HCT116 (cell line): ENCODE results near the gene CACNA1G. TPM values are rescaled to one million over a fixed set of nuclear protein-coding genes. Genes with fewer than 3 reads are reported as not detected.

Experiments
- ATAC-seq: fragments of 200-7000 bp; cut with Tn5 transposase; 2 replicates; pipeline ENCODE4 v1.9.1; 2020; ENCODE audit warnings: mild to moderate bottlenecking, moderate library complexity
- BruUV-seq: library from RNA; stranded (reverse); fragments of 400-500 nt; replicated peaks from 2 replicates; lab custom pipeline; 2021; lab: Mats Ljungman, UMichigan
- CTCF ChIA-PET: fragments of 300-600 bp; sonication (Branson Sonifier 250); formaldehyde crosslinking; loops from one replicate; lab custom pipeline; 2021; ENCODE audit warnings: antibody characterized with exemption; lab: Charles Lee
- POLR2A ChIA-PET: fragments of 300-600, 350-600 bp; sonication (Branson Sonifier 250); formaldehyde crosslinking; loops from one replicate; lab custom pipeline; 2021; ENCODE audit warnings: antibody characterized with exemption; lab: Charles Lee
- RAD21 ChIA-PET, 2 experiments: fragments of 300-600 bp; sonication (Branson Sonifier 250); formaldehyde crosslinking; loops; one replicate each; lab custom pipeline; 2023; ENCODE audit warnings: low total read pairs in 2 of 2; ENCODE audit not compliant: uncharacterized antibody in 2 of 2, unreplicated experiment in 2 of 2, low non-redundant PET in 1 of 2; lab: Charles Lee
- DNase-seq: peaks from one replicate; pipeline ENCODE4 v3.0.0-alpha.2; 2010; ENCODE audit warnings: low read depth, low spot score
- H2AFZ ChIP-seq: fragments of 200-600 bp; shearing (Covaris generic), sonication (generic); 2 replicates; pipeline ENCODE4 v1.6.1; 2017; ENCODE audit warnings: low read depth, mixed run types, mixed read lengths, antibody characterized with exemption, low read length; ENCODE audit not compliant: poor library complexity, severe bottlenecking
- H3K27ac ChIP-seq: 2 replicates; pipeline ENCODE4 v1.5.1; 2012; ENCODE audit warnings: low read depth, low read length
- H3K27me3 ChIP-seq: fragments of 200-600 bp; sonication (generic); 2 replicates; pipeline ENCODE4 v1.6.1; 2016; ENCODE audit warnings: mixed run types, low read length, mixed read lengths; ENCODE audit not compliant: insufficient read depth
- H3K36me3 ChIP-seq, 2 experiments: fragments of 200-500 bp in 1 of 2; fragments of 200-600 bp in 1 of 2; sonication (Bioruptor generic) in 1 of 2; sonication (generic) in 1 of 2; 2 replicates each; pipeline versions ENCODE4 v1.5.1 to v1.6.1; 2014 to 2016; ENCODE audit warnings: low read length in 2 of 2, inconsistent platforms in 1 of 2, mixed read lengths in 1 of 2, mixed run types in 1 of 2; ENCODE audit not compliant: insufficient read depth in 2 of 2, control insufficient read depth in 1 of 2
- H3K4me1 ChIP-seq, 2 experiments: fragments of 200-600 bp in 1 of 2; sonication (generic) in 1 of 2; 2 replicates each; pipeline versions ENCODE4 v1.5.1 to v1.6.1; 2012 to 2017; ENCODE audit warnings: low read length in 2 of 2, inconsistent platforms in 1 of 2, mild to moderate bottlenecking in 1 of 2, mixed read lengths in 1 of 2, mixed run types in 1 of 2, moderate library complexity in 1 of 2; ENCODE audit not compliant: insufficient read depth in 2 of 2, control insufficient read depth in 1 of 2
- H3K4me2 ChIP-seq: fragments of 200-600 bp; sonication (generic); 2 replicates; pipeline ENCODE4 v1.6.1; 2017; ENCODE audit warnings: mixed run types, low read length, mixed read lengths
- H3K4me3 ChIP-seq, 2 experiments: fragments of 200-600 bp in 1 of 2; sonication (generic) in 1 of 2; replicated peaks in 1 of 2; 2 replicates each; pipeline ENCODE4 v1.5.1; 2011 to 2016; ENCODE audit warnings: low read length in 2 of 2, control low read depth in 1 of 2, low read depth in 1 of 2, mild to moderate bottlenecking in 1 of 2, mixed read lengths in 1 of 2, mixed run types in 1 of 2
- H3K79me2 ChIP-seq: fragments of 200-600 bp; sonication (generic); 2 replicates; pipeline ENCODE4 v1.6.1; 2017; ENCODE audit warnings: mild to moderate bottlenecking, mixed run types, low read length, moderate library complexity, mixed read lengths; ENCODE audit not compliant: insufficient read depth
- H3K9ac ChIP-seq: fragments of 200-600 bp; sonication (generic); 2 replicates; pipeline ENCODE4 v1.6.1; 2016; ENCODE audit warnings: low read length, mixed read lengths
- H3K9me2 ChIP-seq: fragments of 200-600 bp; sonication (generic), shearing (Covaris generic); 2 replicates; pipeline ENCODE4 v1.6.1; 2017; ENCODE audit warnings: mixed run types, mild to moderate bottlenecking, moderate library complexity; ENCODE audit not compliant: insufficient read depth
- H3K9me3 ChIP-seq, 2 experiments: fragments of 200-500 bp in 1 of 2; fragments of 200-600 bp in 1 of 2; sonication (Bioruptor generic) in 1 of 2; sonication (generic) in 1 of 2; 2 replicates each; pipeline ENCODE4 v1.6.1; 2014 to 2017; ENCODE audit warnings: low read length in 2 of 2, mixed read lengths in 2 of 2, inconsistent platforms in 1 of 2, low read depth in 1 of 2, mild to moderate bottlenecking in 1 of 2, mixed run types in 1 of 2, moderate library complexity in 1 of 2; ENCODE audit not compliant: control insufficient read depth in 1 of 2, insufficient read depth in 1 of 2
- H4K20me1 ChIP-seq: fragments of 200-600 bp; sonication (generic), shearing (Covaris generic); 2 replicates; pipeline ENCODE4 v1.6.1; 2017; ENCODE audit warnings: mixed run types, mild to moderate bottlenecking, moderate library complexity; ENCODE audit not compliant: insufficient read depth
- CEBPB ChIP-seq: IDR thresholded peaks from 2 replicates; pipeline ENCODE4 v1.6.1; 2012; ENCODE audit warnings: low read depth
- EGR1 ChIP-seq: IDR thresholded peaks from 2 replicates; pipeline ENCODE4 v1.6.1; 2012; ENCODE audit warnings: low read depth
- EZH2 ChIP-seq: fragments of 200-600 bp; sonication (generic); IDR thresholded peaks from 2 replicates; pipeline ENCODE4 v1.6.1; 2017; ENCODE audit warnings: antibody characterized with exemption, mixed run types
- MAX ChIP-seq: IDR thresholded peaks from 2 replicates; pipeline ENCODE4 v1.6.1; 2012
- POLR2A ChIP-seq: IDR thresholded peaks from 2 replicates; pipeline ENCODE4 v1.7.0; 2011; ENCODE audit warnings: borderline replicate concordance; ENCODE audit not compliant: insufficient read depth, insufficient read length; ENCODE audit errors: extremely low read depth
- POLR2AphosphoS5 ChIP-seq: IDR thresholded peaks from 2 replicates; pipeline ENCODE4 v1.6.1; 2011; ENCODE audit warnings: mild to moderate bottlenecking, low read depth, low read length, moderate library complexity
- REST ChIP-seq: IDR thresholded peaks from 2 replicates; pipeline ENCODE4 v1.6.1; 2012; ENCODE audit warnings: low read depth
- SP1 ChIP-seq: IDR thresholded peaks from 2 replicates; pipeline ENCODE4 v1.6.1; 2012; ENCODE audit warnings: low read depth
- intact Hi-C: fragments of 100-400 bp; cut with micrococcal nuclease; formaldehyde crosslinking; loops from 2 replicates; pipeline ENCODE4 v1.10.0; 2022
- total RNA-seq: library from RNA; stranded (reverse); gene quantifications from one replicate; pipeline ENCODE4 v1.2.1, GENCODE V29; 2021; ENCODE audit not compliant: unreplicated experiment

The CACNA1G gene
- total RNA-seq, 1 experiment from 2014 or later = 3.4 TPM

- peaks cover 39 to 48% of the 10 kb centered on the region in 2 experiments for H3K4me1 ChIP-seq
- H3K9ac ChIP-seq = peak overlapping the region; percentile 78
- H3K79me2 ChIP-seq = no peaks in the 10 kb centered on the region; the same call in 1 of the 2 replicates
- peak overlapping the region; percentile 99 for H3K4me2 ChIP-seq
- CTCF ChIA-PET = interaction anchor here (0.8 to 2.3 kb wide), 6 partner anchors 9 to 171 kb away, joined by 3 to 9 read pairs (median 4); no protein-coding TSS in a partner anchor
- H3K9me2 ChIP-seq = no peaks in the 10 kb centered on the region
- no peaks in the 10 kb centered on the region for H3K27me3 ChIP-seq
- no peak for ATAC-seq
- TF ChIP-seq POLR2A = no peak
- no peak for TF ChIP-seq POLR2AphosphoS5
- no peak for TF ChIP-seq SP1
- TF ChIP-seq REST = no peak
- TF ChIP-seq EZH2 = no peak
- no peak for TF ChIP-seq CEBPB
- no peak for TF ChIP-seq MAX
- TF ChIP-seq EGR1 = no peak
- TF ChIP-seq, all 23 proteins: peak for 0
- no peaks in the 10 kb centered on the region for H4K20me1 ChIP-seq
- ChIA-PET RAD21 (interaction anchor here in 1 of 2 experiments (0.7 kb wide), 1 partner anchor 50 kb away, joined by 3 read pairs; no protein-coding TSS in a partner anchor), POLR2A (interaction anchor here (0.7 to 1.3 kb wide), 3 partner anchors 9 to 54 kb away, joined by 3 read pairs; no protein-coding TSS in a partner anchor)
- H3K36me3 ChIP-seq = no peaks in the 10 kb centered on the region; a peak in 1 of 4 replicates
- intact Hi-C loops = no loop called here
- H3K27ac ChIP-seq = peak overlapping the region; percentile 73
- BruUV-seq = no TSS peak
- no peaks in the 10 kb centered on the region for H3K9me3 ChIP-seq
- no peak for DNase-seq
- H3K4me3 ChIP-seq = peak overlapping the region; percentile 45 to 75
- H2AFZ ChIP-seq = no peak overlapping the region
Observed at GRCh38 chr17:50533185-50533584, 27.3 kb upstream of the CACNA1G start.
